DOHH2 (cell line): ENCODE data around the gene CASP8.

ENCODE experiments used
- EZH2phosphoT487 ChIP-seq: fragments of 200-600 bp; sonication (generic); IDR thresholded peaks from 2 replicates; pipeline ENCODE4 v1.6.1; 2017; ENCODE audit warnings: borderline replicate concordance, mild to moderate bottlenecking, antibody characterized with exemption, low read length, moderate library complexity, mixed read lengths
- TF ChIP-seq, protein P1 (sequence below): fragments of 200-600 bp; sonication (generic); IDR thresholded peaks from one replicate; pipeline ENCODE4 v1.5.1; 2014; ENCODE audit warnings: antibody characterized with exemption, mild to moderate bottlenecking, low read depth, low read length; ENCODE audit not compliant: poor library complexity, severe bottlenecking

DNA sequence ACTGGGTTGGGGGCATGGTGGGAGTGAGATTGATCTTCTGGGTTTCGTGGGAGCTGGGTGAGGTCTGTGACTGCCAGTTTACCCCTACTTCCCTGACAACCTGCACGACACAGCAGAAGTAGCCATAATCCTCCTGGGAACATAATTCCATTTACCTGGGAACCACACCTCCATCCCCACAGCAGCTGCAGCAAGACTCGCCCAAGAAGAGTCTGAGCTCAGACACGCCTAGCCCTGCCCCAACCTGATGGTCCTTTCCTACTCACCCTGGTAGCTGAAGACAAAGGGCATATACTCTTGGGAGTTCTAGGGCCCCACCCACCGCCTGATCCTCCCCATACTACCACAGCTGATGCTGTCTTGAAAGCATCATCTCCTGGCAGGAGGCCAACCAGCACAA lies 53.0 kb downstream of the CASP8 start:
- TF ChIP-seq, protein P1, sequence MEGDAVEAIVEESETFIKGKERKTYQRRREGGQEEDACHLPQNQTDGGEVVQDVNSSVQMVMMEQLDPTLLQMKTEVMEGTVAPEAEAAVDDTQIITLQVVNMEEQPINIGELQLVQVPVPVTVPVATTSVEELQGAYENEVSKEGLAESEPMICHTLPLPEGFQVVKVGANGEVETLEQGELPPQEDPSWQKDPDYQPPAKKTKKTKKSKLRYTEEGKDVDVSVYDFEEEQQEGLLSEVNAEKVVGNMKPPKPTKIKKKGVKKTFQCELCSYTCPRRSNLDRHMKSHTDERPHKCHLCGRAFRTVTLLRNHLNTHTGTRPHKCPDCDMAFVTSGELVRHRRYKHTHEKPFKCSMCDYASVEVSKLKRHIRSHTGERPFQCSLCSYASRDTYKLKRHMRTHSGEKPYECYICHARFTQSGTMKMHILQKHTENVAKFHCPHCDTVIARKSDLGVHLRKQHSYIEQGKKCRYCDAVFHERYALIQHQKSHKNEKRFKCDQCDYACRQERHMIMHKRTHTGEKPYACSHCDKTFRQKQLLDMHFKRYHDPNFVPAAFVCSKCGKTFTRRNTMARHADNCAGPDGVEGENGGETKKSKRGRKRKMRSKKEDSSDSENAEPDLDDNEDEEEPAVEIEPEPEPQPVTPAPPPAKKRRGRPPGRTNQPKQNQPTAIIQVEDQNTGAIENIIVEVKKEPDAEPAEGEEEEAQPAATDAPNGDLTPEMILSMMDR: no peak
- TF ChIP-seq EZH2phosphoT487: no peak
